ENCODE measurements around the gene CTRB1. TPM values are rescaled to one million over a fixed set of nuclear protein-coding genes. Genes with fewer than 3 reads are reported as not detected.
"Not testable (repeated sequence)": the region's sequence is repeated elsewhere in the genome, so short reads cannot be mapped to it uniquely, and the experiment has no call there.

Gene CTRB1
- total and polyA plus RNA-seq, 2 experiments from 2014 or later = 0.21 TPM; not detected in 1

DNA sequence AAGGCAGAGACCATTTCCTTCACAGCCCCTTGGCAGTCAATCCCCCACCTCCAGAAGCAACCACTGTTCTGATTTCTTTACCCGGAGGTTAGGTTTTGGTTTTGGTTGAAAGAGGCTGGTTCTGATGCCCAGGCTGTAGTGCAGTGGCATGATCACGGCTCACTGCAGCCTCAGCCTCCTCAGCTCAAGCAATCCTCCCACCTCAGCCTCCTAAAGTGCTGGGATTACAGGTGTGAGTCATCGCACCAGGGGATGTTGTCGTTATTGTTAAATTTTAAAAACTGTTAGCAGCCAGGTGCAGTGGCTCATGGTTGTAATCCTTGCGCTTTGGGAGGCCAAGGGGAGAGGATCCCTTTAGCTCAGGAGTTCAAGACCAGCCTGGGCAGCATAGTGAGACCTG, 8.8 kb upstream of the CTRB1 start:
- no peak overlapping the region for H3K4me2 ChIP-seq
- TF ChIP-seq, protein P1, sequence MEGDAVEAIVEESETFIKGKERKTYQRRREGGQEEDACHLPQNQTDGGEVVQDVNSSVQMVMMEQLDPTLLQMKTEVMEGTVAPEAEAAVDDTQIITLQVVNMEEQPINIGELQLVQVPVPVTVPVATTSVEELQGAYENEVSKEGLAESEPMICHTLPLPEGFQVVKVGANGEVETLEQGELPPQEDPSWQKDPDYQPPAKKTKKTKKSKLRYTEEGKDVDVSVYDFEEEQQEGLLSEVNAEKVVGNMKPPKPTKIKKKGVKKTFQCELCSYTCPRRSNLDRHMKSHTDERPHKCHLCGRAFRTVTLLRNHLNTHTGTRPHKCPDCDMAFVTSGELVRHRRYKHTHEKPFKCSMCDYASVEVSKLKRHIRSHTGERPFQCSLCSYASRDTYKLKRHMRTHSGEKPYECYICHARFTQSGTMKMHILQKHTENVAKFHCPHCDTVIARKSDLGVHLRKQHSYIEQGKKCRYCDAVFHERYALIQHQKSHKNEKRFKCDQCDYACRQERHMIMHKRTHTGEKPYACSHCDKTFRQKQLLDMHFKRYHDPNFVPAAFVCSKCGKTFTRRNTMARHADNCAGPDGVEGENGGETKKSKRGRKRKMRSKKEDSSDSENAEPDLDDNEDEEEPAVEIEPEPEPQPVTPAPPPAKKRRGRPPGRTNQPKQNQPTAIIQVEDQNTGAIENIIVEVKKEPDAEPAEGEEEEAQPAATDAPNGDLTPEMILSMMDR (IDR thresholded peaks at IDR 0.05; ENCODE audit: poor library complexity) = no peak
- TF ChIP-seq EZH2 (IDR thresholded peaks at IDR 0.05; ENCODE audit: borderline replicate concordance) (no peak), EZH2phosphoT487 (IDR thresholded peaks at IDR 0.05; ENCODE audit: low read depth, severe bottlenecking, unreplicated experiment) (no peak)
- no peak overlapping the region for H2AFZ ChIP-seq
- 89% methylated on average over 5 of the region's 5 CpGs for WGBS (ENCODE audit: low lambda C conversion rate, missing lambda C conversion rate)
- H3K36me3 ChIP-seq (replicated peaks; ENCODE audit: insufficient read depth, low read depth) = no peaks in the 10 kb centered on the region
- H3K4me1 ChIP-seq (ENCODE audit: insufficient read depth) = no peaks in the 10 kb centered on the region
- no peaks in the 10 kb centered on the region for H3K79me2 ChIP-seq
- H3K9me3 ChIP-seq (ENCODE audit: low read depth) = no peaks in the 10 kb centered on the region
- no peaks in the 10 kb centered on the region for H3K27me3 ChIP-seq
- no peak overlapping the region for H3K27ac ChIP-seq
- no peaks in the 10 kb centered on the region for H3K9me2 ChIP-seq (replicated peaks; ENCODE audit: insufficient read depth)
- no peak for DNase-seq (ENCODE audit: low spot score)
- H4K20me1 ChIP-seq (ENCODE audit: insufficient read depth, poor library complexity, severe bottlenecking) = no peaks in the 10 kb centered on the region
- H3K4me3 ChIP-seq = no peak overlapping the region

DNA sequence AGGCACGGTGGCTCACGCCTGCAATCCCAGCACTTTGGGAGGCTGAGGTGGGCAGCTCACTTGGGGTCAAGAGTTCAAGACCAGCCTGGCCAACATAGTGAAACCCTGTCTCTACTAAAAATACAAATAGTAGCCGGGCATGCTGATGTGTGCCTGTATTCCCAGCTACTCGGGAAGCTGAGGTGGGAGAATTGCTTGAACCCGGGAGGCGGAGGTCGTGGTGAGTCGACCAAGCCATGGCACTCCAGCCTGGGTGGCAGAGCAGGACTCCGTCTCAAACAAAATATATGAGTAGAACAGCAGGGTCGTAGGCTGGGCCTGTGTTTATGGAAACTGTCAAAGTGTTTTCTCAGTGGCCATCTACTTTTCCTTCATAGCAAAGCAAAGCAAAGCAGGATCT, 7.5 kb upstream of the CTRB1 start:
- H2AFZ ChIP-seq; H3K9me2 ChIP-seq (replicated peaks; ENCODE audit: insufficient read depth); H3K27me3 ChIP-seq; H4K20me1 ChIP-seq (ENCODE audit: insufficient read depth, poor library complexity, severe bottlenecking); DNase-seq (ENCODE audit: low spot score); H3K4me3 ChIP-seq; H3K79me2 ChIP-seq; H3K36me3 ChIP-seq (replicated peaks; ENCODE audit: insufficient read depth, low read depth); H3K4me1 ChIP-seq (ENCODE audit: insufficient read depth); H3K9me3 ChIP-seq (ENCODE audit: low read depth); H3K27ac ChIP-seq; H3K4me2 ChIP-seq: not testable (repeated sequence)
- WGBS (ENCODE audit: low lambda C conversion rate, missing lambda C conversion rate) = 87% methylated on average over 10 of the region's 10 CpGs

DNA sequence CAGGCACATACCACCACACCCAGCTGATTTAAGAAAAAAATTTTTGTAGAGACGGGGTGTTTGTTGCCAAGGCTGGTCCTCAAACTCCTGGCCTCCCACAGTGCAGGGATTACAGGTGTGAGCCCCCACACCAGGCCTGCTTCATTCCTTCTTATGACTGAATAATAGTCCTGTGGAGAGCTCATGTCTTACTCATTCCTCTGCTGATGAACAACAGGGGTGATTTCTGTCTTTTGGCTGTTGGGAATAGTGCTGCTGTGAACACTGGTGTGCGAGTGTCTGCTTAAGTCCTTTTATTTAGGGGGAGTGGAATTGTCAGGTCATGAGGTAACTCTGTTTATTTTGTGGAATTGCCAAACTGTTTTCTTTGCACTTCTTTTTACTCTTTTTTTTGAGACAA, 2.7 kb upstream of the CTRB1 start:
- Histone ChIP-seq H3K4me3 (no peak overlapping the region), H4K20me1 (ENCODE audit: insufficient read depth, poor library complexity, severe bottlenecking) (no peaks in the 10 kb centered on the region), H2AFZ (no peak overlapping the region), H3K4me2 (no peak overlapping the region), H3K9me3 (ENCODE audit: low read depth) (no peaks in the 10 kb centered on the region), H3K27me3 (no peaks in the 10 kb centered on the region), H3K36me3 (replicated peaks; ENCODE audit: insufficient read depth, low read depth) (no peaks in the 10 kb centered on the region), H3K79me2 (no peaks in the 10 kb centered on the region), H3K9me2 (replicated peaks; ENCODE audit: insufficient read depth) (no peaks in the 10 kb centered on the region), H3K4me1 (ENCODE audit: insufficient read depth) (no peaks in the 10 kb centered on the region), H3K27ac (no peak overlapping the region)
- DNase-seq (ENCODE audit: low spot score) = no peak
- 87% methylated on average over 2 of the region's 2 CpGs for WGBS (ENCODE audit: low lambda C conversion rate, missing lambda C conversion rate)
- TF ChIP-seq EZH2phosphoT487 (IDR thresholded peaks at IDR 0.05; ENCODE audit: low read depth, severe bottlenecking, unreplicated experiment) = no peak
- no peak for TF ChIP-seq EZH2 (IDR thresholded peaks at IDR 0.05; ENCODE audit: borderline replicate concordance)
- TF ChIP-seq, protein P1 (IDR thresholded peaks at IDR 0.05; ENCODE audit: poor library complexity) = no peak

DNA sequence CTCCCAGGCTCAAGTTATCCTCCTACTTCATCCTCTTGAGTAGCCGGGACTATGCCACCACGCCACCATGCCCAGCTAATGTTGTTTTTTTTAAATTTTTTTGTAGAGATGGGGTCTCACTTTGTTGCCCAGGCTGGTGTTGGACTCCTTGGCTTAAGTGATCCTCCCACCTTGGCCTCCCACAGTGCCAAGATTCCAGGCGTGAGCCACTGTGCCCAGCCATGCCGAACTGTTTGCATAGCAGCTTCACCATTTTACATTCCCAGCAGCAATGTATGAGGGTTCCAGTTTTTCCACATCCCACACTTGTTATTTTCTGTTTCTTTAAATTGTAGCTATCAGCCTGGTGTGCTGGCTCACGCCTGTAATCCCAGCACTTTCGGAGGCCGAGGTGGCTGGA, 2.2 kb upstream of the CTRB1 start:
- Histone ChIP-seq H3K4me3 (no peak overlapping the region), H3K4me1 (ENCODE audit: insufficient read depth) (no peaks in the 10 kb centered on the region), H3K36me3 (replicated peaks; ENCODE audit: insufficient read depth, low read depth) (no peaks in the 10 kb centered on the region), H4K20me1 (ENCODE audit: insufficient read depth, poor library complexity, severe bottlenecking) (no peaks in the 10 kb centered on the region), H3K79me2 (no peaks in the 10 kb centered on the region), H2AFZ (no peak overlapping the region), H3K4me2 (no peak overlapping the region), H3K27me3 (no peaks in the 10 kb centered on the region), H3K9me2 (replicated peaks; ENCODE audit: insufficient read depth) (no peaks in the 10 kb centered on the region), H3K27ac (no peak overlapping the region), H3K9me3 (ENCODE audit: low read depth) (no peaks in the 10 kb centered on the region)
- no peak for DNase-seq (ENCODE audit: low spot score)
- TF ChIP-seq, protein P1 (IDR thresholded peaks at IDR 0.05; ENCODE audit: poor library complexity) = no peak
- TF ChIP-seq EZH2 (IDR thresholded peaks at IDR 0.05; ENCODE audit: borderline replicate concordance) (no peak), EZH2phosphoT487 (IDR thresholded peaks at IDR 0.05; ENCODE audit: low read depth, severe bottlenecking, unreplicated experiment) (no peak)
- 91% methylated on average over 7 of the region's 7 CpGs for WGBS (ENCODE audit: low lambda C conversion rate, missing lambda C conversion rate)

Data from hepatocyte (in vitro differentiated cells).